K562 (cell line): Measurements from ENCODE around the gene HES4. TPM values are rescaled to one million over a fixed set of nuclear protein-coding genes. Genes with fewer than 3 reads are reported as not detected.

Experiments used
- ARHGAP35 ChIP-seq: fragments of 450-650 bp; IDR thresholded peaks from 2 replicates; pipeline ENCODE4 v1.6.1; 2018; ENCODE audit not compliant: partially characterized antibody
- CHD2 ChIP-seq: IDR thresholded peaks from 2 replicates; pipeline ENCODE4 v1.6.1; 2011; ENCODE audit warnings: low read depth, low read length
- GATAD2B ChIP-seq: fragments of 450-650 bp; IDR thresholded peaks from 2 replicates; pipeline ENCODE4 v1.6.1; 2017; ENCODE audit warnings: mild to moderate bottlenecking, borderline replicate concordance
- HNRNPL ChIP-seq: fragments of 200-400 bp; formaldehyde crosslinking; IDR thresholded peaks from 2 replicates; pipeline ENCODE4 v1.6.1; 2017; ENCODE audit warnings: low read depth, mild to moderate bottlenecking, low read length
- JUND ChIP-seq, 2 experiments: IDR thresholded peaks; 2 replicates in 1 of 2; 3 replicates in 1 of 2; pipeline ENCODE4 v1.6.1; 2011; ENCODE audit warnings: borderline replicate concordance in 2 of 2, low read depth in 2 of 2, low read length in 2 of 2, improper control_type of control experiment in 1 of 2, missing biosample characterization in 1 of 2, missing genetic modification characterization in 1 of 2, missing genetic modification reagents in 1 of 2
- NR2F6 ChIP-seq: fragments of 450-650 bp; formaldehyde crosslinking; IDR thresholded peaks from 2 replicates; pipeline ENCODE4 v1.4.0; 2020; ENCODE audit warnings: mild to moderate bottlenecking
- SAFB ChIP-seq: fragments of 200-400 bp; formaldehyde crosslinking; IDR thresholded peaks from 2 replicates; pipeline ENCODE4 v1.6.1; 2017; ENCODE audit warnings: low read depth, low read length, borderline replicate concordance
- TRIM24 ChIP-seq, 2 experiments: fragments of 450-650 bp; IDR thresholded peaks; 2 replicates each; pipeline ENCODE4 v1.6.1; 2016
- ZSCAN29 ChIP-seq: fragments of 450-650 bp; IDR thresholded peaks from 2 replicates; pipeline ENCODE4 v1.6.1; 2017
- polyA plus RNA-seq, 8 experiments: library from polyadenylated mRNA; depleted of rRNA in 4 of 8; stranded (reverse) in 5 of 8; unstranded in 3 of 8; fragments of >200 nt; fragmentation: Nextera tagmentation in 2 of 8; fragmentation: Illumina TruSeq in 1 of 8; extraction: Ambion mirVana in 2 of 8; extraction: Trizol in 1 of 8; gene quantifications; 2 replicates each; pipeline versions ENCODE4 v1.2.1 to v1.2.3, GENCODE V29; 2011 to 2014; ENCODE audit warnings: inconsistent platforms in 1 of 8, missing spikeins in 1 of 8
- total RNA-seq, 7 experiments: library from RNA; depleted of rRNA in 6 of 7; stranded (reverse); fragments of >200 nt in 6 of 7; fragmentation: Illumina TruSeq in 2 of 7; extraction: Trizol in 2 of 7; gene quantifications; 2 replicates each; pipeline versions ENCODE4 v1.2.1 to v1.2.3, GENCODE V29; 2011 to 2021; ENCODE audit warnings: low replicate concordance in 1 of 7
- TF ChIP-seq, protein P1 (sequence below): fragments of 450-650 bp; IDR thresholded peaks from 2 replicates; pipeline ENCODE4 v1.6.1; 2016; ENCODE audit warnings: mild to moderate bottlenecking, moderate library complexity
- TF ChIP-seq, protein P2 (sequence below): fragments of 250-450 bp; sonication (Bioruptor Pico); IDR thresholded peaks from 2 replicates; pipeline ENCODE4 v1.5.0; 2021; ENCODE audit warnings: mild to moderate bottlenecking, borderline replicate concordance
- TF ChIP-seq, protein P3 (sequence below): fragments of 450-650 bp; formaldehyde crosslinking; IDR thresholded peaks from 2 replicates; pipeline ENCODE4 v1.4.0; 2020; ENCODE audit warnings: mild to moderate bottlenecking, moderate library complexity

The HES4 gene
- total and polyA plus RNA-seq, 9 of the 15 experiments (the other 6 are each of a cell fraction or from before 2014, with no cell fraction given): 0.21 to 43.7 (median 5.3) TPM; not detected in 2

DNA sequence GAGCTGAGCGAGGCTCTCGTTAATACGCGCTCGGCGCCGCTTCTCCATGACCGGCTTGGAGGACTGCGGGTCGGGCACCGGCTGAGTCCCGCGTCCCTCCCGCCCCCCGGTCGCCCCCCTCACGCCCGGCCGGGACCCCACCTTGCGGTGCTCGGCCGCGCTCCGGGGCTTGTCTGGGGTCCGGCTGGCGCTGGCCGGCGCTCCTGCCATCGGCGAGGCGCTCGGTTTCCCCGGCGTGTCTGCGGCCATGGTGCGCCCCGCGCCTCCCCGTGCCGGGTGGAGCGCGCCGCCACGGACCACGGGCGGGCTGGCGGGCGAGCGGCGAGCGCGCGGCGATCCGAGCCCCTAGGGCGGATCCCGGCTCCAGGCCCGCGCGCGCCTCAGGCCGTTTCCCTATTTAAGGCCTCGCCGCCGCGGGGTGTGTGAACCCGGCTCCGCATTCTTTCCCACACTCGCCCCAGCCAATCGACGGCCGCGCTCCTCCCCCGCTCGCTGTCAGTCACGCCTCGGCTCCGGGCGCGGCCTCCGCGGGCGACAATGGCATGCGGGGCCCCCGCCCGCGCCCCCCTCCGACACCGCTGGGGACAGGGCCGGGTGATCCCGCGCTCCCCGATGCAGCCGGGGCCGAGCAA lies at the start of gene HES4 (continued):
- TF ChIP-seq, protein P1, sequence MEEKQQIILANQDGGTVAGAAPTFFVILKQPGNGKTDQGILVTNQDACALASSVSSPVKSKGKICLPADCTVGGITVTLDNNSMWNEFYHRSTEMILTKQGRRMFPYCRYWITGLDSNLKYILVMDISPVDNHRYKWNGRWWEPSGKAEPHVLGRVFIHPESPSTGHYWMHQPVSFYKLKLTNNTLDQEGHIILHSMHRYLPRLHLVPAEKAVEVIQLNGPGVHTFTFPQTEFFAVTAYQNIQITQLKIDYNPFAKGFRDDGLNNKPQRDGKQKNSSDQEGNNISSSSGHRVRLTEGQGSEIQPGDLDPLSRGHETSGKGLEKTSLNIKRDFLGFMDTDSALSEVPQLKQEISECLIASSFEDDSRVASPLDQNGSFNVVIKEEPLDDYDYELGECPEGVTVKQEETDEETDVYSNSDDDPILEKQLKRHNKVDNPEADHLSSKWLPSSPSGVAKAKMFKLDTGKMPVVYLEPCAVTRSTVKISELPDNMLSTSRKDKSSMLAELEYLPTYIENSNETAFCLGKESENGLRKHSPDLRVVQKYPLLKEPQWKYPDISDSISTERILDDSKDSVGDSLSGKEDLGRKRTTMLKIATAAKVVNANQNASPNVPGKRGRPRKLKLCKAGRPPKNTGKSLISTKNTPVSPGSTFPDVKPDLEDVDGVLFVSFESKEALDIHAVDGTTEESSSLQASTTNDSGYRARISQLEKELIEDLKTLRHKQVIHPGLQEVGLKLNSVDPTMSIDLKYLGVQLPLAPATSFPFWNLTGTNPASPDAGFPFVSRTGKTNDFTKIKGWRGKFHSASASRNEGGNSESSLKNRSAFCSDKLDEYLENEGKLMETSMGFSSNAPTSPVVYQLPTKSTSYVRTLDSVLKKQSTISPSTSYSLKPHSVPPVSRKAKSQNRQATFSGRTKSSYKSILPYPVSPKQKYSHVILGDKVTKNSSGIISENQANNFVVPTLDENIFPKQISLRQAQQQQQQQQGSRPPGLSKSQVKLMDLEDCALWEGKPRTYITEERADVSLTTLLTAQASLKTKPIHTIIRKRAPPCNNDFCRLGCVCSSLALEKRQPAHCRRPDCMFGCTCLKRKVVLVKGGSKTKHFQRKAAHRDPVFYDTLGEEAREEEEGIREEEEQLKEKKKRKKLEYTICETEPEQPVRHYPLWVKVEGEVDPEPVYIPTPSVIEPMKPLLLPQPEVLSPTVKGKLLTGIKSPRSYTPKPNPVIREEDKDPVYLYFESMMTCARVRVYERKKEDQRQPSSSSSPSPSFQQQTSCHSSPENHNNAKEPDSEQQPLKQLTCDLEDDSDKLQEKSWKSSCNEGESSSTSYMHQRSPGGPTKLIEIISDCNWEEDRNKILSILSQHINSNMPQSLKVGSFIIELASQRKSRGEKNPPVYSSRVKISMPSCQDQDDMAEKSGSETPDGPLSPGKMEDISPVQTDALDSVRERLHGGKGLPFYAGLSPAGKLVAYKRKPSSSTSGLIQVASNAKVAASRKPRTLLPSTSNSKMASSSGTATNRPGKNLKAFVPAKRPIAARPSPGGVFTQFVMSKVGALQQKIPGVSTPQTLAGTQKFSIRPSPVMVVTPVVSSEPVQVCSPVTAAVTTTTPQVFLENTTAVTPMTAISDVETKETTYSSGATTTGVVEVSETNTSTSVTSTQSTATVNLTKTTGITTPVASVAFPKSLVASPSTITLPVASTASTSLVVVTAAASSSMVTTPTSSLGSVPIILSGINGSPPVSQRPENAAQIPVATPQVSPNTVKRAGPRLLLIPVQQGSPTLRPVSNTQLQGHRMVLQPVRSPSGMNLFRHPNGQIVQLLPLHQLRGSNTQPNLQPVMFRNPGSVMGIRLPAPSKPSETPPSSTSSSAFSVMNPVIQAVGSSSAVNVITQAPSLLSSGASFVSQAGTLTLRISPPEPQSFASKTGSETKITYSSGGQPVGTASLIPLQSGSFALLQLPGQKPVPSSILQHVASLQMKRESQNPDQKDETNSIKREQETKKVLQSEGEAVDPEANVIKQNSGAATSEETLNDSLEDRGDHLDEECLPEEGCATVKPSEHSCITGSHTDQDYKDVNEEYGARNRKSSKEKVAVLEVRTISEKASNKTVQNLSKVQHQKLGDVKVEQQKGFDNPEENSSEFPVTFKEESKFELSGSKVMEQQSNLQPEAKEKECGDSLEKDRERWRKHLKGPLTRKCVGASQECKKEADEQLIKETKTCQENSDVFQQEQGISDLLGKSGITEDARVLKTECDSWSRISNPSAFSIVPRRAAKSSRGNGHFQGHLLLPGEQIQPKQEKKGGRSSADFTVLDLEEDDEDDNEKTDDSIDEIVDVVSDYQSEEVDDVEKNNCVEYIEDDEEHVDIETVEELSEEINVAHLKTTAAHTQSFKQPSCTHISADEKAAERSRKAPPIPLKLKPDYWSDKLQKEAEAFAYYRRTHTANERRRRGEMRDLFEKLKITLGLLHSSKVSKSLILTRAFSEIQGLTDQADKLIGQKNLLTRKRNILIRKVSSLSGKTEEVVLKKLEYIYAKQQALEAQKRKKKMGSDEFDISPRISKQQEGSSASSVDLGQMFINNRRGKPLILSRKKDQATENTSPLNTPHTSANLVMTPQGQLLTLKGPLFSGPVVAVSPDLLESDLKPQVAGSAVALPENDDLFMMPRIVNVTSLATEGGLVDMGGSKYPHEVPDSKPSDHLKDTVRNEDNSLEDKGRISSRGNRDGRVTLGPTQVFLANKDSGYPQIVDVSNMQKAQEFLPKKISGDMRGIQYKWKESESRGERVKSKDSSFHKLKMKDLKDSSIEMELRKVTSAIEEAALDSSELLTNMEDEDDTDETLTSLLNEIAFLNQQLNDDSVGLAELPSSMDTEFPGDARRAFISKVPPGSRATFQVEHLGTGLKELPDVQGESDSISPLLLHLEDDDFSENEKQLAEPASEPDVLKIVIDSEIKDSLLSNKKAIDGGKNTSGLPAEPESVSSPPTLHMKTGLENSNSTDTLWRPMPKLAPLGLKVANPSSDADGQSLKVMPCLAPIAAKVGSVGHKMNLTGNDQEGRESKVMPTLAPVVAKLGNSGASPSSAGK: no peak
- TF ChIP-seq SAFB (peak; percentile 86), CHD2 (0 out of 2 replicates have a peak, but pooled peaks have one; percentile 22), TRIM24 (IDR thresholded peaks at IDR 0.05) (no peak), JUND (IDR thresholded peaks at IDR 0.05; ENCODE audit: borderline replicate concordance, low read depth, low read length) (peak; percentile 52), JUND (tag; IDR thresholded peaks at IDR 0.05; ENCODE audit: borderline replicate concordance, low read depth, low read length) (no peak; the same call in 2 of the 3 replicates), ARHGAP35 (no peak), GATAD2B (peak; percentile 91), HNRNPL (peak; percentile 85), NR2F6 (CRISPR knock-in tag) (peak; percentile 67; the same call in 1 of the 2 replicates), ZSCAN29 (peak; percentile 89; the same call in 1 of the 2 replicates)
- TF ChIP-seq, protein P2, sequence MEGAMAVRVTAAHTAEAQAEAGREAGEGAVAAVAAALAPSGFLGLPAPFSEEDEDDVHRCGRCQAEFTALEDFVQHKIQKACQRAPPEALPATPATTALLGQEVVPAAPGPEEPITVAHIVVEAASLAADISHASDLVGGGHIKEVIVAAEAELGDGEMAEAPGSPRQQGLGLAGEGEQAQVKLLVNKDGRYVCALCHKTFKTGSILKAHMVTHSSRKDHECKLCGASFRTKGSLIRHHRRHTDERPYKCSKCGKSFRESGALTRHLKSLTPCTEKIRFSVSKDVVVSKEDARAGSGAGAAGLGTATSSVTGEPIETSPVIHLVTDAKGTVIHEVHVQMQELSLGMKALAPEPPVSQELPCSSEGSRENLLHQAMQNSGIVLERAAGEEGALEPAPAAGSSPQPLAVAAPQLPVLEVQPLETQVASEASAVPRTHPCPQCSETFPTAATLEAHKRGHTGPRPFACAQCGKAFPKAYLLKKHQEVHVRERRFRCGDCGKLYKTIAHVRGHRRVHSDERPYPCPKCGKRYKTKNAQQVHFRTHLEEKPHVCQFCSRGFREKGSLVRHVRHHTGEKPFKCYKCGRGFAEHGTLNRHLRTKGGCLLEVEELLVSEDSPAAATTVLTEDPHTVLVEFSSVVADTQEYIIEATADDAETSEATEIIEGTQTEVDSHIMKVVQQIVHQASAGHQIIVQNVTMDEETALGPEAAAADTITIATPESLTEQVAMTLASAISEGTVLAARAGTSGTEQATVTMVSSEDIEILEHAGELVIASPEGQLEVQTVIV (CRISPR knock-in tag): no peak
- TF ChIP-seq, protein P3, sequence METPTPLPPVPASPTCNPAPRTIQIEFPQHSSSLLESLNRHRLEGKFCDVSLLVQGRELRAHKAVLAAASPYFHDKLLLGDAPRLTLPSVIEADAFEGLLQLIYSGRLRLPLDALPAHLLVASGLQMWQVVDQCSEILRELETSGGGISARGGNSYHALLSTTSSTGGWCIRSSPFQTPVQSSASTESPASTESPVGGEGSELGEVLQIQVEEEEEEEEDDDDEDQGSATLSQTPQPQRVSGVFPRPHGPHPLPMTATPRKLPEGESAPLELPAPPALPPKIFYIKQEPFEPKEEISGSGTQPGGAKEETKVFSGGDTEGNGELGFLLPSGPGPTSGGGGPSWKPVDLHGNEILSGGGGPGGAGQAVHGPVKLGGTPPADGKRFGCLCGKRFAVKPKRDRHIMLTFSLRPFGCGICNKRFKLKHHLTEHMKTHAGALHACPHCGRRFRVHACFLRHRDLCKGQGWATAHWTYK: 0 out of 2 replicates have a peak, but pooled peaks have one; percentile 27
